ENCODE measurements around the gene OTULINL.

- no peak for TF ChIP-seq ZNF274 (IDR thresholded peaks at IDR 0.05; ENCODE audit: low read depth, low read length)
- no peak for TF ChIP-seq SUZ12 (IDR thresholded peaks at IDR 0.05; ENCODE audit: extremely low read depth, insufficient read depth, insufficient read length)
- no peak for TF ChIP-seq YY1 (IDR thresholded peaks at IDR 0.05; ENCODE audit: insufficient read depth, insufficient read length)
Observed at GRCh38 chr5:14547666-14548065, 33.9 kb upstream of the OTULINL start.
